Tibial nerve (tissue), 4 donors: ENCODE data around the gene STK33.

Experiments used
- CTCF ChIP-seq, 5 experiments: fragments of 200-600 bp in 3 of 5; fragments of 450-650 bp in 2 of 5; sonication (generic) in 3 of 5; IDR thresholded peaks; one replicate each; pipeline ENCODE4 v1.5.1; 2016 to 2019; ENCODE audit warnings: antibody characterized with exemption in 5 of 5, mild to moderate bottlenecking in 3 of 5, moderate library complexity in 2 of 5
- EP300 ChIP-seq, 2 donors: sonication (generic); formaldehyde crosslinking; IDR thresholded peaks; one replicate each; pipeline ENCODE4 v1.6.1; 2017; ENCODE audit warnings: antibody characterized with exemption in 2 of 2, mild to moderate bottlenecking in 1 of 2
- POLR2A ChIP-seq, 2 donors: fragments of 450-650 bp; IDR thresholded peaks; one replicate each; pipeline ENCODE4 v1.6.1; 2017; ENCODE audit warnings: antibody characterized with exemption in 2 of 2, mild to moderate bottlenecking in 2 of 2, moderate library complexity in 2 of 2

- TF ChIP-seq CTCF (IDR thresholded peaks at IDR 0.05) = no peak
- no peak for TF ChIP-seq EP300 (IDR thresholded peaks at IDR 0.05)
- TF ChIP-seq POLR2A (IDR thresholded peaks at IDR 0.05) = no peak
Measured at GRCh38 chr11:8638300-8638699, 44.3 kb upstream of the STK33 start.
